GM12892 (cell line): ENCODE results near the gene EYS.

ENCODE experiments used
- DNase-seq: peaks from one replicate; pipeline ENCODE4 v3.0.0; 2011; ENCODE audit not compliant: insufficient read length
- FAIRE-seq: peaks from 2 replicates; lab custom pipeline; 2011; peaks lifted over from hg19 to GRCh38; lab: Jason Lieb, UNC
- POLR2A ChIP-seq: IDR thresholded peaks from 2 replicates; pipeline ENCODE4 v1.6.1; 2011; ENCODE audit warnings: low read depth, low read length, control low read depth
- POLR2AphosphoS5 ChIP-seq: IDR thresholded peaks from 2 replicates; pipeline ENCODE4 v1.6.1; 2011; ENCODE audit warnings: low read depth, low read length, control low read depth
- TAF1 ChIP-seq: IDR thresholded peaks from 2 replicates; pipeline ENCODE4 v1.6.1; 2011; ENCODE audit warnings: low read depth, mild to moderate bottlenecking, control low read depth, low read length, borderline replicate concordance

The EYS gene

GRCh38 chr6:64912966-64913365 lies 794.1 kb downstream of the EYS start:
- no peak for TF ChIP-seq TAF1
- TF ChIP-seq POLR2AphosphoS5: no peak
- TF ChIP-seq POLR2A: no peak
- DNase-seq: no peak
- FAIRE-seq: no peak

- TF ChIP-seq POLR2AphosphoS5 (no peak), POLR2A (no peak), TAF1 (no peak)
- no peak for FAIRE-seq
- DNase-seq: no peak
Observed at GRCh38 chr6:64908104-64908503, 798.9 kb downstream of the EYS start.

- FAIRE-seq: no peak
- TF ChIP-seq TAF1 (no peak), POLR2A (no peak), POLR2AphosphoS5 (no peak)
- no peak for DNase-seq
Observed at GRCh38 chr6:64904616-64905015, 802.4 kb downstream of the EYS start.

- TF ChIP-seq POLR2AphosphoS5 (no peak), TAF1 (no peak), POLR2A (no peak)
- no peak for FAIRE-seq
- no peak for DNase-seq
Observed at GRCh38 chr6:64902596-64902995, 804.4 kb downstream of the EYS start.

GRCh38 chr6:64896939-64897338 lies 810.1 kb downstream of the EYS start:
- FAIRE-seq: no peak

GRCh38 chr6:64895945-64896344 lies 811.1 kb downstream of the EYS start:
- DNase-seq: no peak
- TF ChIP-seq TAF1: no peak
- no peak for FAIRE-seq

More at GRCh38 chr6:64896939-64897338, 810.1 kb downstream of the EYS start:
- TF ChIP-seq POLR2AphosphoS5: no peak
- TF ChIP-seq POLR2A: no peak
- no peak for TF ChIP-seq TAF1
- no peak for DNase-seq

- no peak for FAIRE-seq
Observed at GRCh38 chr6:64890609-64891008, 816.4 kb downstream of the EYS start.

GRCh38 chr6:64889144-64889543 lies 817.9 kb downstream of the EYS start:
- TF ChIP-seq TAF1 (no peak), POLR2A (no peak), POLR2AphosphoS5 (no peak)
- FAIRE-seq (no peak), DNase-seq (no peak)

More at GRCh38 chr6:64890609-64891008, 816.4 kb downstream of the EYS start:
- no peak for TF ChIP-seq POLR2A
- no peak for TF ChIP-seq TAF1
- TF ChIP-seq POLR2AphosphoS5: no peak
- DNase-seq: no peak

- FAIRE-seq (no peak), DNase-seq (no peak)
- no peak for TF ChIP-seq TAF1
Observed at GRCh38 chr6:64874776-64875175, 832.2 kb downstream of the EYS start.

GRCh38 chr6:64872633-64873032 lies 834.4 kb downstream of the EYS start:
- TF ChIP-seq TAF1 (no peak), POLR2AphosphoS5 (no peak), POLR2A (no peak)
- DNase-seq (no peak), FAIRE-seq (no peak)

- TF ChIP-seq POLR2A (no peak), TAF1 (no peak), POLR2AphosphoS5 (no peak)
- FAIRE-seq (no peak), DNase-seq (no peak)
Observed at GRCh38 chr6:64861039-64861651, 845.9 kb downstream of the EYS start.

- DNase-seq (no peak), FAIRE-seq (no peak)
- TF ChIP-seq POLR2AphosphoS5: no peak
- TF ChIP-seq POLR2A: no peak
- TF ChIP-seq TAF1: no peak
Observed at GRCh38 chr6:64860203-64860602, 846.8 kb downstream of the EYS start.

GRCh38 chr6:64850121-64850520 lies 856.9 kb downstream of the EYS start:
- no peak for TF ChIP-seq POLR2A
- DNase-seq (no peak), FAIRE-seq (no peak)

- TF ChIP-seq POLR2AphosphoS5: no peak
- no peak for TF ChIP-seq POLR2A
- no peak for TF ChIP-seq TAF1
- no peak for DNase-seq
- no peak for FAIRE-seq
Observed at GRCh38 chr6:64848467-64848866, 858.6 kb downstream of the EYS start.
